ENCODE measurements around the gene PEBP1.

The PEBP1 gene

GRCh38 chr12:118183711-118184110 lies 47.8 kb downstream of the PEBP1 start:
- DNase-seq: no peak
- H3K27me3 ChIP-seq: no peaks in the 10 kb centered on the region
- peaks cover 9% of the 10 kb centered on the region; the same call in 1 of the 2 replicates for H3K4me1 ChIP-seq
- TF ChIP-seq CTCF (IDR thresholded peaks at IDR 0.05; ENCODE audit: low read depth, low read length): no peak
- no peak overlapping the region for H3K4me3 ChIP-seq (ENCODE audit: low read depth, low read length)
- no peaks in the 10 kb centered on the region for H3K9me3 ChIP-seq
- H3K36me3 ChIP-seq: peaks cover 4% of the 10 kb centered on the region

GRCh38 chr12:118185602-118186397 lies 49.9 kb downstream of the PEBP1 start:
- Histone ChIP-seq H3K27me3 (no peaks in the 10 kb centered on the region), H3K4me1 (peaks cover 12% of the 10 kb centered on the region)
- no peak for TF ChIP-seq CTCF (IDR thresholded peaks at IDR 0.05; ENCODE audit: low read depth, low read length)

GRCh38 chr12:118187751-118188435 lies 52.0 kb downstream of the PEBP1 start:
- Histone ChIP-seq H3K36me3 (no peaks in the 10 kb centered on the region), H3K4me3 (ENCODE audit: low read depth, low read length) (no peak overlapping the region), H3K9me3 (no peaks in the 10 kb centered on the region), H3K27me3 (no peaks in the 10 kb centered on the region), H3K4me1 (peaks cover 6% of the 10 kb centered on the region; the same call in 1 of the 2 replicates)
- DNase-seq: no peak
- TF ChIP-seq CTCF (IDR thresholded peaks at IDR 0.05; ENCODE audit: low read depth, low read length): no peak

More at GRCh38 chr12:118185602-118186397, 49.9 kb downstream of the PEBP1 start:
- Histone ChIP-seq H3K36me3 (peaks cover 4% of the 10 kb centered on the region), H3K4me3 (ENCODE audit: low read depth, low read length) (no peak overlapping the region), H3K9me3 (no peaks in the 10 kb centered on the region)
- DNase-seq: no peak

- Histone ChIP-seq H3K4me3 (ENCODE audit: low read depth, low read length) (peak overlapping the region; percentile 54), H3K4me1 (peaks cover 6% of the 10 kb centered on the region; the same call in 1 of the 2 replicates), H3K36me3 (no peaks in the 10 kb centered on the region), H3K9me3 (no peaks in the 10 kb centered on the region), H3K27me3 (no peaks in the 10 kb centered on the region)
- DNase-seq: no peak
- TF ChIP-seq CTCF (IDR thresholded peaks at IDR 0.05; ENCODE audit: low read depth, low read length): no peak
Observed at GRCh38 chr12:118188690-118189371, 52.9 kb downstream of the PEBP1 start.

GRCh38 chr12:118189741-118190191 lies 53.8 kb downstream of the PEBP1 start:
- H3K4me3 ChIP-seq (ENCODE audit: low read depth, low read length): peak overlapping the region; percentile 54
- peak; percentile 63 for DNase-seq
- peaks cover 6% of the 10 kb centered on the region; the same call in 1 of the 2 replicates for H3K4me1 ChIP-seq
- no peaks in the 10 kb centered on the region for H3K27me3 ChIP-seq
- no peak for TF ChIP-seq CTCF (IDR thresholded peaks at IDR 0.05; ENCODE audit: low read depth, low read length)
- H3K9me3 ChIP-seq: no peaks in the 10 kb centered on the region
- no peaks in the 10 kb centered on the region for H3K36me3 ChIP-seq
